ENCODE results near the gene PANX2. TPM values are rescaled to one million over a fixed set of nuclear protein-coding genes. Genes with fewer than 3 reads are reported as not detected.

Gene PANX2
- total and polyA plus RNA-seq, 9 donors, result 0.27 to 5.6 (median 2.3) TPM

- Histone ChIP-seq H3K27me3 (no peaks in the 10 kb centered on the region), H3K9me3 (no peaks in the 10 kb centered on the region), H3K4me3 (no peak overlapping the region), H3K4me1 (ENCODE audit: insufficient read depth) (no peaks in the 10 kb centered on the region), H3K27ac (no peak overlapping the region), H3K36me3 (no peaks in the 10 kb centered on the region)
- TF ChIP-seq EP300 (IDR thresholded peaks at IDR 0.05), result no peak
- no peak for TF ChIP-seq CTCF (IDR thresholded peaks at IDR 0.05)
- DNase-seq, result no peak
- 75 to 88% (median 76%) methylated on average over 22 to 24 of the region's 24 CpGs for WGBS, 3 donors
- intact Hi-C loops (cut with DNase I), result no loop called here
Measured at GRCh38 chr22:50225200-50225969, 54.9 kb downstream of the PANX2 start.

- intact Hi-C loops (cut with DNase I), result no loop called here
- WGBS, 3 donors, result 87 to 90% (median 88%) methylated on average over 31 of the region's 31 CpGs
Measured at GRCh38 chr22:50226063-50226874, 55.7 kb downstream of the PANX2 start.

GRCh38 chr22:50226875-50227165, 56.3 kb downstream of the PANX2 start:
- H3K27me3 ChIP-seq, result no peaks in the 10 kb centered on the region
- no peaks in the 10 kb centered on the region for H3K9me3 ChIP-seq
- intact Hi-C loops (cut with DNase I), result no loop called here
- no peak for DNase-seq
- TF ChIP-seq EP300 (IDR thresholded peaks at IDR 0.05), result no peak
- TF ChIP-seq POLR2A (IDR thresholded peaks at IDR 0.05), result no peak
- TF ChIP-seq CTCF (IDR thresholded peaks at IDR 0.05), result no peak
- H3K4me1 ChIP-seq (ENCODE audit: insufficient read depth), result no peaks in the 10 kb centered on the region
- 87 to 91% (median 89%) methylated on average over 12 to 18 of the region's 18 CpGs for WGBS, 3 donors
- H3K36me3 ChIP-seq, result no peaks in the 10 kb centered on the region
- no peak overlapping the region for H3K27ac ChIP-seq
- no peak overlapping the region for H3K4me3 ChIP-seq

More at GRCh38 chr22:50226063-50226874, 55.7 kb downstream of the PANX2 start:
- TF ChIP-seq EP300 (IDR thresholded peaks at IDR 0.05) (no peak), CTCF (IDR thresholded peaks at IDR 0.05) (no peak), POLR2A (IDR thresholded peaks at IDR 0.05) (no peak)
- Histone ChIP-seq H3K4me1 (ENCODE audit: insufficient read depth) (no peaks in the 10 kb centered on the region), H3K4me3 (no peak overlapping the region), H3K36me3 (no peaks in the 10 kb centered on the region), H3K27ac (no peak overlapping the region), H3K9me3 (no peaks in the 10 kb centered on the region), H3K27me3 (no peaks in the 10 kb centered on the region)
- no peak for DNase-seq

- intact Hi-C loops (cut with DNase I), result no loop called here
- no peak for DNase-seq
- TF ChIP-seq EP300 (IDR thresholded peaks at IDR 0.05) (no peak), CTCF (IDR thresholded peaks at IDR 0.05) (no peak), POLR2A (IDR thresholded peaks at IDR 0.05) (no peak)
- no peak overlapping the region for H3K4me3 ChIP-seq
- no peaks in the 10 kb centered on the region for H3K27me3 ChIP-seq
- H3K36me3 ChIP-seq, result no peaks in the 10 kb centered on the region
- no peaks in the 10 kb centered on the region for H3K4me1 ChIP-seq (ENCODE audit: insufficient read depth)
- H3K9me3 ChIP-seq, result no peaks in the 10 kb centered on the region
- 90 to 95% (median 94%) methylated on average over 25 of the region's 25 CpGs for WGBS, 3 donors
- H3K27ac ChIP-seq, result no peak overlapping the region
Measured at GRCh38 chr22:50227579-50228215, 57.2 kb downstream of the PANX2 start.
